HepG2 (cell line): ENCODE results near the gene MAP1LC3A. TPM values are rescaled to one million over a fixed set of nuclear protein-coding genes. Genes with fewer than 3 reads are reported as not detected.
A peak's percentile ranks its signal among the peaks of the same experiment; 100 is the strongest.

ENCODE experiments used
- DPF2 ChIP-seq: sonication (generic); formaldehyde crosslinking; IDR thresholded peaks from 2 replicates; pipeline ENCODE4 v1.4.0; 2020; ENCODE audit warnings: mild to moderate bottlenecking, low read depth, missing genetic modification reagents, borderline replicate concordance
- ERF ChIP-seq: IDR thresholded peaks from 2 replicates; pipeline ENCODE4 v1.6.1; 2018; ENCODE audit warnings: missing biosample characterization, missing genetic modification reagents
- FOXP4 ChIP-seq: sonication (generic); formaldehyde crosslinking; IDR thresholded peaks from 2 replicates; pipeline ENCODE4 v1.4.0; 2020; ENCODE audit warnings: missing genetic modification reagents
- HNRNPH1 ChIP-seq: fragments of 200-400 bp; formaldehyde crosslinking; optimal IDR thresholded peaks from 2 replicates; pipeline ENCODE3; 2017; ENCODE audit warnings: mild to moderate bottlenecking, low read depth, low read length
- MEF2D ChIP-seq: sonication (generic); formaldehyde crosslinking; IDR thresholded peaks from 2 replicates; pipeline ENCODE4 v1.5.1; 2020; ENCODE audit warnings: mild to moderate bottlenecking, missing genetic modification reagents
- MIER2 ChIP-seq: IDR thresholded peaks from 2 replicates; pipeline ENCODE4 v1.6.1; 2016; ENCODE audit warnings: missing biosample characterization, missing genetic modification reagents
- MIXL1 ChIP-seq: IDR thresholded peaks from 2 replicates; pipeline ENCODE4 v1.6.1; 2016
- PAX8 ChIP-seq: sonication (generic); formaldehyde crosslinking; IDR thresholded peaks from 2 replicates; pipeline ENCODE4 v1.8.0; 2022; ENCODE audit warnings: mild to moderate bottlenecking, missing genetic modification reagents, borderline replicate concordance
- RAD51 ChIP-seq: fragments of 450-650 bp; IDR thresholded peaks from 2 replicates; pipeline ENCODE4 v1.6.1; 2016; ENCODE audit warnings: borderline replicate concordance
- RXRB ChIP-seq: IDR thresholded peaks from 2 replicates; pipeline ENCODE4 v1.6.1; 2016; ENCODE audit warnings: borderline replicate concordance, missing genetic modification reagents, missing compliant biosample characterization
- SRF ChIP-seq: IDR thresholded peaks from 2 replicates; pipeline ENCODE4 v1.6.1; 2011; ENCODE audit warnings: mild to moderate bottlenecking, low read depth, low read length, moderate library complexity
- SRSF9 ChIP-seq: fragments of 200-400 bp; formaldehyde crosslinking; IDR thresholded peaks from 2 replicates; pipeline ENCODE4 v1.6.1; 2018; ENCODE audit warnings: borderline replicate concordance, mild to moderate bottlenecking, low read depth, low read length; ENCODE audit not compliant: insufficient read depth, poor library complexity, severe bottlenecking
- TEF ChIP-seq: sonication (generic); formaldehyde crosslinking; IDR thresholded peaks from 2 replicates; pipeline ENCODE4 v1.5.0; 2020; ENCODE audit warnings: missing genetic modification reagents
- XBP1 ChIP-seq: sonication (generic); formaldehyde crosslinking; IDR thresholded peaks from 2 replicates; pipeline ENCODE4 v1.5.0; 2020; ENCODE audit warnings: missing genetic modification reagents
- ZFP90 ChIP-seq: sonication (generic); formaldehyde crosslinking; IDR thresholded peaks from 2 replicates; pipeline ENCODE4 v1.8.0; 2022; ENCODE audit warnings: missing genetic modification reagents, mild to moderate bottlenecking, inconsistent platforms, borderline replicate concordance
- ZGPAT ChIP-seq: IDR thresholded peaks from 2 replicates; pipeline ENCODE4 v1.6.1; 2016; ENCODE audit warnings: mild to moderate bottlenecking
- ZNF230 ChIP-seq: sonication (generic); formaldehyde crosslinking; IDR thresholded peaks from 2 replicates; pipeline ENCODE4 v1.4.0; 2020; ENCODE audit warnings: mild to moderate bottlenecking, missing genetic modification reagents
- ZNF3 ChIP-seq: IDR thresholded peaks from 2 replicates; pipeline ENCODE4 v1.7.0; 2017; ENCODE audit warnings: inconsistent platforms
- ZNF441 ChIP-seq: sonication (generic); formaldehyde crosslinking; IDR thresholded peaks from 2 replicates; pipeline ENCODE4 v1.7.0; 2021; ENCODE audit warnings: missing genetic modification reagents, borderline replicate concordance
- ZNF619 ChIP-seq: sonication (generic); formaldehyde crosslinking; IDR thresholded peaks from 2 replicates; pipeline ENCODE4 v1.4.0; 2020; ENCODE audit warnings: mild to moderate bottlenecking, missing genetic modification reagents
- ZNF720 ChIP-seq: sonication (generic); formaldehyde crosslinking; IDR thresholded peaks from 2 replicates; pipeline ENCODE4 v1.4.0; 2020; ENCODE audit warnings: missing genetic modification reagents
- ZNF724P ChIP-seq: sonication (generic); formaldehyde crosslinking; IDR thresholded peaks from 2 replicates; pipeline ENCODE4 v1.8.0; 2022; ENCODE audit warnings: missing genetic modification reagents, borderline replicate concordance
- polyA plus RNA-seq, 8 experiments: library from polyadenylated mRNA; depleted of rRNA in 3 of 8; stranded (reverse) in 7 of 8; unstranded in 1 of 8; fragments of >200 nt; fragmentation: Illumina TruSeq in 4 of 8; extraction: Trizol in 4 of 8; gene quantifications; 2 replicates each; pipeline versions ENCODE4 v1.2.1 to v1.2.3, GENCODE V29; 2011 to 2016; ENCODE audit warnings: low read depth in 4 of 8, missing spikeins in 1 of 8, mixed read lengths in 1 of 8; ENCODE audit not compliant: insufficient read depth in 1 of 8
- total RNA-seq, 5 experiments: library from RNA; depleted of rRNA; stranded (reverse); fragments of >200 nt; fragmentation: Illumina TruSeq; extraction: Trizol; gene quantifications; 2 replicates each; pipeline ENCODE4 v1.2.3, GENCODE V29; 2016; ENCODE audit warnings: low read depth in 1 of 5
- TF ChIP-seq, protein P1 (sequence below): sonication (generic); formaldehyde crosslinking; IDR thresholded peaks from 2 replicates; pipeline ENCODE4 v1.4.0; 2020; ENCODE audit warnings: mild to moderate bottlenecking, missing genetic modification reagents, borderline replicate concordance

The MAP1LC3A gene
- total and polyA plus RNA-seq, 2 of the 13 experiments (the other 11 are each of a cell fraction or from before 2014, with no cell fraction given), result not detected

DNA sequence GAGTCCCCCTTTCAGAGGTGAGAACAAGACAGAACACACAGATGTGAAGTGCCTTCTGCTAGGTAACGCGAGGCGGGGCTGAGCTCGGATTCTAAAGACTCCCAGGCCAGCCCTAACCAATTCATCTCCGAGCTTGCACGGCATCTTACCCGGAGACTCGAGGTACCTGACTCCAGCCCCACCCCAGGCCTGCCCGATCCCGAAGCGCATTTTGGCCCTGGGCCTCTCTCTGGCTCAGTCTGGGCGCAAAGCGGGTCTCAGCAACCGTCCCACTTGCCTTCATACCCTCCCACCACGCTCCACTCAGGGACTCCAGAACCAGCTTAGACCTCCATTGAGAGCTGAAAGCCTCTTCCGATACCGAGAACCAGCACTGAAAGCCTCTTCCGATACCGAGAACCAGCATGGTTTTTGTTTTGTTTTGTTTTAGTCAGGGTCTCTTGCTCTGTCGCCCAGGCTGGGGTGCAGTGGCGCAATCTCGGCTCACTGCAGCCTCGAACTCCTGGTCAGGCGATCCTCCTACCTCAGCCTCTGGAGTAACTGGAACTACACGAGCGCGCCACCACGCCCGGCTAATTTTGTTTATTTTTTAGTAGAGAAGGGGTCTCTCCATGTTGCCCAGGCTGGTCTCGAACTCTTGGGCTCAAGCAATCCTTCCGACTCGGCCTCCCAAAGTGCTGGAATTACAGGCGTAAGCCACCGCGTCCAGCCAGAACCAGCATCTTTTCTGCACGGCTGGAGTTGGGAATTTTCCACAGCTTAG lies 42.9 kb upstream of the MAP1LC3A start (continued):
- no peak for TF ChIP-seq ZNF724P (CRISPR knock-in tag)
- no peak for TF ChIP-seq ZNF720 (CRISPR knock-in tag)
- no peak; the same call in 1 of the 2 replicates for TF ChIP-seq MIER2
- TF ChIP-seq HNRNPH1, result peak; percentile 68
- TF ChIP-seq ZNF230, result no peak; the same call in 1 of the 2 replicates
- TF ChIP-seq MIXL1 (CRISPR knock-in tag), result no peak; the same call in 1 of the 2 replicates
- no peak for TF ChIP-seq ZGPAT (CRISPR knock-in tag)
- 0 out of 2 replicates have a peak, but pooled peaks have one; percentile 51 for TF ChIP-seq TEF (CRISPR knock-in tag)
- TF ChIP-seq ZNF441 (CRISPR knock-in tag), result peak; percentile 57; the same call in 1 of the 2 replicates
- TF ChIP-seq RAD51, result no peak
- TF ChIP-seq ZNF619 (CRISPR knock-in tag), result peak; percentile 38; the same call in 1 of the 2 replicates
- no peak; the same call in 1 of the 2 replicates for TF ChIP-seq ERF (CRISPR knock-in tag)
- TF ChIP-seq SRF, result peak; percentile 82
- 0 out of 2 replicates have a peak, but pooled peaks have one; percentile 61 for TF ChIP-seq ZFP90 (CRISPR knock-in tag)
- 0 out of 2 replicates have a peak, but pooled peaks have one; percentile 20 for TF ChIP-seq PAX8 (CRISPR knock-in tag)
- TF ChIP-seq DPF2 (CRISPR knock-in tag), result no peak; the same call in 1 of the 2 replicates
- TF ChIP-seq, protein P1, sequence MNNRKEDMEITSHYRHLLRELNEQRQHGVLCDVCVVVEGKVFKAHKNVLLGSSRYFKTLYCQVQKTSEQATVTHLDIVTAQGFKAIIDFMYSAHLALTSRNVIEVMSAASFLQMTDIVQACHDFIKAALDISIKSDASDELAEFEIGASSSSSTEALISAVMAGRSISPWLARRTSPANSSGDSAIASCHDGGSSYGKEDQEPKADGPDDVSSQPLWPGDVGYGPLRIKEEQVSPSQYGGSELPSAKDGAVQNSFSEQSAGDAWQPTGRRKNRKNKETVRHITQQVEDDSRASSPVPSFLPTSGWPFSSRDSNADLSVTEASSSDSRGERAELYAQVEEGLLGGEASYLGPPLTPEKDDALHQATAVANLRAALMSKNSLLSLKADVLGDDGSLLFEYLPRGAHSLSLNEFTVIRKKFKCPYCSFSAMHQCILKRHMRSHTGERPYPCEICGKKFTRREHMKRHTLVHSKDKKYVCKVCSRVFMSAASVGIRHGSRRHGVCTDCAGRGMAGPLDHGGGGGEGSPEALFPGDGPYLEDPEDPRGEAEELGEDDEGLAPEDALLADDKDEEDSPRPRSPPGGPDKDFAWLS (CRISPR knock-in tag), result peak; percentile 71; the same call in 1 of the 2 replicates
- TF ChIP-seq SRSF9, result no peak
- 0 out of 2 replicates have a peak, but pooled peaks have one; percentile 28 for TF ChIP-seq MEF2D (CRISPR knock-in tag)
- no peak for TF ChIP-seq ZNF3 (CRISPR knock-in tag)
- no peak for TF ChIP-seq XBP1 (CRISPR knock-in tag)
- TF ChIP-seq RXRB, result no peak
- no peak for TF ChIP-seq FOXP4 (CRISPR knock-in tag)
